Measurements from ENCODE around the gene MYLIP. TPM values are rescaled to one million over a fixed set of nuclear protein-coding genes. Genes with fewer than 3 reads are reported as not detected.

The MYLIP gene
- total and polyA plus RNA-seq, 2 donors (not counting 1 experiment from before 2014, with no cell fraction given) = 40.6 to 104 TPM

DNA sequence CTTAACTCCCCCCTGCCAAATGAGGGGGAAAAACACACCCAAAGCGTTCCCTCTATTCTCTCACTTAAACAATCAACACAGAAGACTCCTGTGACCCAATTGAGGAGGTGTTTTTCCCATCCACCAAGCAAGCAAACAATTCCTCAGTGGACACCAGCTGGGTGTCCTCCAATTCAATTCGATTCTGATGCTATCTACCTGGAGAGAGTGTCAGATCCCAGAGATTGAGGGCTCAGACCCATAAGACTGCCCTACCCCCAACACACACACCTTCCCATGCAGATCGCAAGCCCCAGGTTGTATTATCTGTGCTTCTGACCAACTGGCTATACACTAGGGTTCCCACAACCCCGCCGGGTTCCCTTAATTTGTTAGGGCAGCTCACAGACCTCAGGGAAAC lies 36.8 kb downstream of the MYLIP start:
- TF ChIP-seq, protein P1, sequence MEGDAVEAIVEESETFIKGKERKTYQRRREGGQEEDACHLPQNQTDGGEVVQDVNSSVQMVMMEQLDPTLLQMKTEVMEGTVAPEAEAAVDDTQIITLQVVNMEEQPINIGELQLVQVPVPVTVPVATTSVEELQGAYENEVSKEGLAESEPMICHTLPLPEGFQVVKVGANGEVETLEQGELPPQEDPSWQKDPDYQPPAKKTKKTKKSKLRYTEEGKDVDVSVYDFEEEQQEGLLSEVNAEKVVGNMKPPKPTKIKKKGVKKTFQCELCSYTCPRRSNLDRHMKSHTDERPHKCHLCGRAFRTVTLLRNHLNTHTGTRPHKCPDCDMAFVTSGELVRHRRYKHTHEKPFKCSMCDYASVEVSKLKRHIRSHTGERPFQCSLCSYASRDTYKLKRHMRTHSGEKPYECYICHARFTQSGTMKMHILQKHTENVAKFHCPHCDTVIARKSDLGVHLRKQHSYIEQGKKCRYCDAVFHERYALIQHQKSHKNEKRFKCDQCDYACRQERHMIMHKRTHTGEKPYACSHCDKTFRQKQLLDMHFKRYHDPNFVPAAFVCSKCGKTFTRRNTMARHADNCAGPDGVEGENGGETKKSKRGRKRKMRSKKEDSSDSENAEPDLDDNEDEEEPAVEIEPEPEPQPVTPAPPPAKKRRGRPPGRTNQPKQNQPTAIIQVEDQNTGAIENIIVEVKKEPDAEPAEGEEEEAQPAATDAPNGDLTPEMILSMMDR (IDR thresholded peaks at IDR 0.05) = no peak
- no peak for TF ChIP-seq EZH2 (IDR thresholded peaks at IDR 0.05; ENCODE audit: borderline replicate concordance, insufficient read depth, low read depth, low read length, poor library complexity, severe bottlenecking)
- Histone ChIP-seq H3K79me2 (ENCODE audit: control insufficient read depth, insufficient read depth, low read length) (no peaks in the 10 kb centered on the region), H3K27me3 (replicated peaks in 1 of 4; ENCODE audit: control extremely low read depth in 1 of 4, control insufficient read depth in 3 of 4, insufficient read depth in 4 of 4, low read length in 3 of 4) (no peaks in the 10 kb centered on the region), H3K4me3 (ENCODE audit: control extremely low read depth in 1 of 5, extremely low read depth in 1 of 5, insufficient read depth in 1 of 5, low read depth in 2 of 5, low read length in 4 of 5) (no peak overlapping the region), H4K20me1 (ENCODE audit: control insufficient read depth, insufficient read depth, low read length, poor library complexity, severe bottlenecking) (no peaks in the 10 kb centered on the region), H3K27ac (ENCODE audit: low read length in 2 of 2) (no peak overlapping the region), H3K4me1 (ENCODE audit: control insufficient read depth in 2 of 2, insufficient read depth in 2 of 2, low read length in 2 of 2) (no peaks in the 10 kb centered on the region), H3K9me3 (ENCODE audit: control extremely low read depth in 1 of 3, control insufficient read depth in 2 of 3, insufficient read depth in 1 of 3, low read length in 2 of 3) (no peaks in the 10 kb centered on the region), H2AFZ (ENCODE audit: insufficient read depth, low read depth, low read length, poor library complexity, severe bottlenecking) (no peak overlapping the region), H3K4me2 (replicated peaks; ENCODE audit: low read depth, low read length, poor library complexity, severe bottlenecking) (no peak overlapping the region), H3K36me3 (replicated peaks in 1 of 2; ENCODE audit: control extremely low read depth in 1 of 2, control insufficient read depth in 1 of 2, extremely low read depth in 1 of 2, insufficient read depth in 2 of 2, low read length in 1 of 2) (no peaks in the 10 kb centered on the region), H3K9ac (ENCODE audit: low read length) (no peak overlapping the region)
- intact Hi-C loops (cut with micrococcal nuclease) = loop anchor here (5.0 kb wide), 1 partner anchor 33 kb away; no protein-coding TSS in a partner anchor
- ATAC-seq (ENCODE audit: low read depth) (no peak), DNase-seq (no peak)
- ChIA-PET CTCF (interaction anchor here (0.9 to 2.8 kb wide), 5 partner anchors 9 to 474 kb away, joined by 3 to 13 read pairs (median 7); no protein-coding TSS in a partner anchor), POLR2A (no interaction called here)
- peaks cover 3% of the 10 kb centered on the region for H3K4me1 Mint-ChIP-seq
- 100% methylated on average over 3 of the region's 5 CpGs for WGBS (ENCODE audit: insufficient coverage)
- H3K27ac Mint-ChIP-seq = no peak overlapping the region
- peaks cover 12% of the 10 kb centered on the region for H3K27me3 Mint-ChIP-seq
- H3K9me3 Mint-ChIP-seq (ENCODE audit: insufficient read depth) = no peaks in the 10 kb centered on the region
- H3K4me3 Mint-ChIP-seq = no peak overlapping the region

DNA sequence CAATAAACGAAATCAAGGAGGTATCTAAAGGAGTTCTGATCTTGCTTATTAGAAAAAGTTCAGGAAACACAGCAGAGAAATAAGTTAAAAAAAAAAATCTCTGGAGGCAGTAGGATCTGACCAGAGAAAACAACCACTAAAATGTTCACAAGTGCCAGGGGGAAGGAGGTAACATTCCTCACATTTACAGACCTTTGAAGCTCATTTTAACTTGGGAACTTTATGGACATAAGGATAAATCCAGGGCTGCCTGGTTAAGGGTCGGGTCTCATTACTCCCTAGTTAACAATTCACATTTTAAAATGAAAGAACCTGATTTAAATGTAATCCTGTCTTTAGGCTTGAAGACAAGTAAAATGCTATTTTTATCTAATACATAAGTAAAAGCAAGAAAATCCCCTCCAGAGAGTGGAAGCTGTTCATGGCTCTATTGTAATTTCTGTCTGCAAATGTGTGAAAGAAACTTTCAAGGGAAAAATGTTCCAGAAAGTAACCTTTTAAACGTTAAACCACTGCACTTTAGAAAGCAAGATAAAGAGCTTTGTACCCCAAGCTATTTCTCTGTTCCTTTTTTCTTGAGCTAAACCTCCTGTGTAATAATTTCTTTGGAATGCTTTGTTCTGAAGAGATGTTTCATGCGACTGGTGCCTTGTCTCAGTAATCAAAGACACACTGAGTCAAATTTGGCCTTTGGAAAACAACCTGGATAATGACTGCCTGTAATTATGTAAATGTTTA lies 38.2 kb downstream of the MYLIP start:
- intact Hi-C loops (cut with micrococcal nuclease) = loop anchor here (5.0 kb wide), 1 partner anchor 35 kb away; no protein-coding TSS in a partner anchor
- Mint-ChIP-seq H3K27me3 (peaks cover 15% of the 10 kb centered on the region), H3K27ac (no peak overlapping the region), H3K4me3 (no peak overlapping the region), H3K4me1 (peaks cover 3% of the 10 kb centered on the region), H3K9me3 (ENCODE audit: insufficient read depth) (no peaks in the 10 kb centered on the region)
- no peaks in the 10 kb centered on the region for H3K79me2 ChIP-seq (ENCODE audit: control insufficient read depth, insufficient read depth, low read length)
- no peak overlapping the region for H2AFZ ChIP-seq (ENCODE audit: insufficient read depth, low read depth, low read length, poor library complexity, severe bottlenecking)
- H4K20me1 ChIP-seq (ENCODE audit: control insufficient read depth, insufficient read depth, low read length, poor library complexity, severe bottlenecking) = no peaks in the 10 kb centered on the region
- no peak overlapping the region for H3K9ac ChIP-seq (ENCODE audit: low read length)
- no peak for ATAC-seq (ENCODE audit: low read depth)
- ChIA-PET POLR2A (no interaction called here), CTCF (interaction anchor here (1.6 to 2.8 kb wide), 4 partner anchors 10 to 475 kb away, joined by 7 to 13 read pairs (median 8); no protein-coding TSS in a partner anchor)
- no peak overlapping the region for H3K4me3 ChIP-seq (ENCODE audit: control extremely low read depth in 1 of 5, extremely low read depth in 1 of 5, insufficient read depth in 1 of 5, low read depth in 2 of 5, low read length in 4 of 5)
- no peaks in the 10 kb centered on the region for H3K9me3 ChIP-seq (ENCODE audit: control extremely low read depth in 1 of 3, control insufficient read depth in 2 of 3, insufficient read depth in 1 of 3, low read length in 2 of 3)
- DNase-seq = no peak
- no peak overlapping the region for H3K4me2 ChIP-seq (replicated peaks; ENCODE audit: low read depth, low read length, poor library complexity, severe bottlenecking)
- H3K27ac ChIP-seq (ENCODE audit: low read length in 2 of 2) = no peak overlapping the region
- WGBS (ENCODE audit: insufficient coverage) = no CpG with 5 or more reads among the region's 4 CpGs
- H3K36me3 ChIP-seq (replicated peaks in 1 of 2; ENCODE audit: control extremely low read depth in 1 of 2, control insufficient read depth in 1 of 2, extremely low read depth in 1 of 2, insufficient read depth in 2 of 2, low read length in 1 of 2) = no peaks in the 10 kb centered on the region
- H3K27me3 ChIP-seq (replicated peaks in 1 of 4; ENCODE audit: control extremely low read depth in 1 of 4, control insufficient read depth in 3 of 4, insufficient read depth in 4 of 4, low read length in 3 of 4) = peaks cover 0 to 3% (median 0%) of the 10 kb centered on the region in 4 experiments
- TF ChIP-seq, protein P1 (IDR thresholded peaks at IDR 0.05) = no peak
- TF ChIP-seq EZH2 (IDR thresholded peaks at IDR 0.05; ENCODE audit: borderline replicate concordance, insufficient read depth, low read depth, low read length, poor library complexity, severe bottlenecking) = no peak
- no peaks in the 10 kb centered on the region for H3K4me1 ChIP-seq (ENCODE audit: control insufficient read depth in 2 of 2, insufficient read depth in 2 of 2, low read length in 2 of 2)

Data from B cell (primary cell).